ENCODE data around the gene GPR137B. TPM values are rescaled to one million over a fixed set of nuclear protein-coding genes. Genes with fewer than 3 reads are reported as not detected.

The GPR137B gene
- total and polyA plus RNA-seq, 12 donors = 3.4 to 30.0 (median 13.7) TPM

DNA sequence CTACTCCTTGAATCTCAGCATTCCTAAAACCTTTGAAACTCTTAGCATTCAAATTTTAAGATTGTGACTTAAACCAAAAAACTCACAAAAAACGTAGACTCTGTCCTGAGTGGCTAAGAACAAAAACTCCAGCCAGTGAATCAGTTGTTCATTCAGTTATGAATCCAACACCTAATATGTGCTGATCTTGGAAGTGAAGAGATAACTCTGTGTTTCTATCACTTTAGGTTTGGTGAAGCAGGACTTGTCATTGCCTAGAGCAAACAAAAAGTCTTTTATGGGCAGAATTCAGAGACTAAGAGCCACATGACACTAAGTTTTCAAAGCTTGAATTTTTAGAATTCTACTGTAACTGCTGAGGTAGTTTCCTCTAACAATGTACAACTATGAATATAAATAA, 10.4 kb upstream of the GPR137B start:
- no peak overlapping the region for H3K4me3 ChIP-seq
- H3K4me1 ChIP-seq (replicated peaks in 1 of 2) = no peaks in the 10 kb centered on the region
- no peak for DNase-seq
- no peak for TF ChIP-seq POLR2A (IDR thresholded peaks at IDR 0.05)
- TF ChIP-seq, protein P1, sequence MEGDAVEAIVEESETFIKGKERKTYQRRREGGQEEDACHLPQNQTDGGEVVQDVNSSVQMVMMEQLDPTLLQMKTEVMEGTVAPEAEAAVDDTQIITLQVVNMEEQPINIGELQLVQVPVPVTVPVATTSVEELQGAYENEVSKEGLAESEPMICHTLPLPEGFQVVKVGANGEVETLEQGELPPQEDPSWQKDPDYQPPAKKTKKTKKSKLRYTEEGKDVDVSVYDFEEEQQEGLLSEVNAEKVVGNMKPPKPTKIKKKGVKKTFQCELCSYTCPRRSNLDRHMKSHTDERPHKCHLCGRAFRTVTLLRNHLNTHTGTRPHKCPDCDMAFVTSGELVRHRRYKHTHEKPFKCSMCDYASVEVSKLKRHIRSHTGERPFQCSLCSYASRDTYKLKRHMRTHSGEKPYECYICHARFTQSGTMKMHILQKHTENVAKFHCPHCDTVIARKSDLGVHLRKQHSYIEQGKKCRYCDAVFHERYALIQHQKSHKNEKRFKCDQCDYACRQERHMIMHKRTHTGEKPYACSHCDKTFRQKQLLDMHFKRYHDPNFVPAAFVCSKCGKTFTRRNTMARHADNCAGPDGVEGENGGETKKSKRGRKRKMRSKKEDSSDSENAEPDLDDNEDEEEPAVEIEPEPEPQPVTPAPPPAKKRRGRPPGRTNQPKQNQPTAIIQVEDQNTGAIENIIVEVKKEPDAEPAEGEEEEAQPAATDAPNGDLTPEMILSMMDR (IDR thresholded peaks at IDR 0.05) = no peak
- H3K36me3 ChIP-seq (replicated peaks in 1 of 2) = no peaks in the 10 kb centered on the region
- no peaks in the 10 kb centered on the region for H3K9me3 ChIP-seq (replicated peaks in 1 of 3)
- 32 to 85% (median 82%) methylated on average over 1 of the region's 1 CpG for WGBS, 4 donors
- intact Hi-C loops (cut with DNase I) = no loop called here
- peaks cover 6% of the 10 kb centered on the region for H3K27me3 ChIP-seq
- H3K27ac ChIP-seq = no peak overlapping the region

DNA sequence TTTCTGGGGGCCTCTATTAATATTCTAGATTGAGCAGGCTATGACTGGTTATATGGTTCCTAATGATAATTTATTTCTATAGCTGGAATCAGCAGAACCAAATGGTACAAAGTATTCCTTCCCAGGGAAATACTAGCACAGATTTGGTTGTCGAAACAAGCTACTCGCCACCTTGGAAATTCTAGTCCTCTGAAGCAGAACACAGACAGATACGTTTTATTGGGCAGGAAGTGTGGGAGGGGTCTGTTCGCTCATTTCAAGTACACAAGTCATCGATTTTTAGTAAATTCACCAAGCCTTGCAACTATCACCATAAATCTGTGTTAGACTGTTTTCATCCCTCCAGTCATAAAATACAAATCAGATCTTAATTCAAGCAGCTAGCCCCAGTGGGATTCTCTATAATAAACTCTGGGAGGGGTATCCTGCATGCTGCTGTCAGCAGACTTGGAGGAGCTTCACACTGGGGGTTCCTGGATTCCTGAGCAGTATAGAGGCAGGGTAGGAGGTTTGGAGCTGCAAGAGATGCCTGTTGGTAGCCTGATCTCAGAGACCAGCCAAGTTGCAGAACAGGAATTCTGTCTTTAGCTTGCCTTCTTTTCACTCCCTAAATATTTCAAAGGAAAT, 9.8 kb upstream of the GPR137B start:
- H3K4me1 ChIP-seq (replicated peaks in 1 of 2) = no peaks in the 10 kb centered on the region
- H3K36me3 ChIP-seq (replicated peaks in 1 of 2) = no peaks in the 10 kb centered on the region
- DNase-seq = no peak
- no peak overlapping the region for H3K27ac ChIP-seq
- intact Hi-C loops (cut with DNase I) = no loop called here
- TF ChIP-seq POLR2A (IDR thresholded peaks at IDR 0.05) = no peak
- TF ChIP-seq, protein P1 (IDR thresholded peaks at IDR 0.05) = no peak
- H3K4me3 ChIP-seq = no peak overlapping the region
- 65 to 75% (median 71%) methylated on average over 4 to 5 of the region's 5 CpGs for WGBS, 4 donors
- H3K27me3 ChIP-seq = peaks cover 6% of the 10 kb centered on the region
- no peaks in the 10 kb centered on the region for H3K9me3 ChIP-seq (replicated peaks in 1 of 3)

DNA sequence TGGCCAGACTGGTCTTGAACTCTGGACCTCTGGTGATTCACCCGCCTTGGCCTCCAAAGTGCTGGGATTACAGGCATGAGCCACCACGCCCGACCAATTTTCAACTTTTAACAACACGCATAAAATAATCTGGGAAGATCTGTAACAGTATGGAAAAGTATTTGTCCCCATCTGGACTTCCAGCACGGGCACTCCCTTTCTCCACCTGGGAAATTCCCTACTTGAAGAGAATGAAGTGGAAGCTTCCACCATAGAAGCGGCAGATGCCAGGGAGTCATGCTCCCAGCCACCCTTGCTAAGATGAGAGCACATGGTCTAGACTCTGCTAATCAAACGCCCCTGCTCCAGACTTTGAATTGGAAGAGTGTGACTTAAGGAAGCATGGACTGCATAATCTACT, 9.0 kb upstream of the GPR137B start:
- intact Hi-C loops (cut with DNase I) = no loop called here
- H3K27me3 ChIP-seq = peaks cover 6% of the 10 kb centered on the region
- H3K4me3 ChIP-seq = no peak overlapping the region
- H3K27ac ChIP-seq = no peak overlapping the region
- 73 to 92% (median 81%) methylated on average over 7 of the region's 7 CpGs for WGBS, 4 donors
- no peaks in the 10 kb centered on the region for H3K4me1 ChIP-seq (replicated peaks in 1 of 2)
- H3K9me3 ChIP-seq (replicated peaks in 1 of 3) = no peaks in the 10 kb centered on the region
- TF ChIP-seq, protein P1 (IDR thresholded peaks at IDR 0.05) = no peak
- TF ChIP-seq POLR2A (IDR thresholded peaks at IDR 0.05) = no peak
- DNase-seq = no peak
- H3K36me3 ChIP-seq (replicated peaks in 1 of 2) = no peaks in the 10 kb centered on the region

DNA sequence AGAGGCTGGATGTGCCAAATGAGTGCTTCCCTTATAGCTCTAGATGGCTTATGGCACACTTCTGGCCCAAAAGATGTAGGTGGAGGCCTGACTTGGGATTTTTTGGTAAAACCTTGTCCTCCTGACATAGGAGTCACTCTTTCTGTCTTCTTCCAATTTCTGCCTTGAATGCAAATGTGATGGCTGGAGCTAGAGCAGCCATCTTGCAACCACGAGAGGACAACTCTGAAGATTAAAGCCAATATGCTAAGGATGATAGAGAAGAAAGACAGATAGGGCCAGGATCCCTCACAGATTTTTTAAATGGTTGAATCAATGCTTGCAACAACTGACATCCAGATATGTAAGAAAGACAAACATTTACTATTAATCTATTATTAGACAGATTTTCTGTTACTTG, 8.5 kb upstream of the GPR137B start:
- Histone ChIP-seq H3K4me1 (replicated peaks in 1 of 2) (no peaks in the 10 kb centered on the region), H3K27me3 (peaks cover 6% of the 10 kb centered on the region), H3K36me3 (replicated peaks in 1 of 2) (no peaks in the 10 kb centered on the region), H3K9me3 (replicated peaks in 1 of 3) (no peaks in the 10 kb centered on the region), H3K27ac (no peak overlapping the region), H3K4me3 (no peak overlapping the region)
- DNase-seq = no peak
- 62 to 84% (median 70%) methylated on average over 1 of the region's 1 CpG for whole genome bisulfite sequencing, 4 donors
- TF ChIP-seq, protein P1 (IDR thresholded peaks at IDR 0.05) = no peak
- TF ChIP-seq POLR2A (IDR thresholded peaks at IDR 0.05) = no peak
- intact Hi-C loops (cut with DNase I) = no loop called here

Measured in adrenal gland (tissue), 12 donors.